H1 (cell line): ENCODE data around the gene PAQR4. TPM values are rescaled to one million over a fixed set of nuclear protein-coding genes. Genes with fewer than 3 reads are reported as not detected.

Source experiments
- CTCF ChIA-PET: fragments of 300-600 bp; sonication (Branson Sonifier 250); formaldehyde crosslinking; loops from one replicate; lab custom pipeline; 2021; ENCODE audit not compliant: partially characterized antibody; lab: Charles Lee
- POLR2A ChIA-PET: fragments of 300-600 bp; sonication (Branson Sonifier 250); formaldehyde crosslinking; loops from one replicate; lab custom pipeline; 2021; ENCODE audit warnings: inconsistent platforms; ENCODE audit not compliant: partially characterized antibody; lab: Charles Lee
- DNase-seq, 2 experiments: peaks; one replicate each; pipeline versions ENCODE4 v3.0.0 to v3.0.0-alpha.2; 2010 to 2022; ENCODE audit warnings: low spot score in 2 of 2, low read depth in 1 of 2, mixed read lengths in 1 of 2
- FAIRE-seq: peaks from 2 replicates; lab custom pipeline; 2011; peaks lifted over from hg19 to GRCh38; lab: Jason Lieb, UNC
- H2AFZ ChIP-seq: 2 replicates; pipeline ENCODE4 v1.8.1; 2012; ENCODE audit warnings: low read length, inconsistent platforms
- H2AK5ac ChIP-seq: 2 replicates; pipeline ENCODE4 v1.6.1; 2013; ENCODE audit warnings: low read depth, low read length
- H2BK120ac ChIP-seq: replicated peaks from 2 replicates; pipeline ENCODE3; 2013; ENCODE audit warnings: low read depth, low read length, inconsistent platforms
- H2BK12ac ChIP-seq: 2 replicates; pipeline ENCODE4 v1.6.1; 2013; ENCODE audit warnings: low read depth, low read length
- H2BK15ac ChIP-seq: 2 replicates; pipeline ENCODE4 v1.6.1; 2013; ENCODE audit warnings: low read length
- H2BK20ac ChIP-seq: 2 replicates; pipeline ENCODE4 v1.6.1; 2013; ENCODE audit warnings: low read length
- H2BK5ac ChIP-seq: 2 replicates; pipeline ENCODE4 v1.6.1; 2013; ENCODE audit warnings: low read depth, low read length
- H3K14ac ChIP-seq: 2 replicates; pipeline ENCODE4 v1.6.1; 2013; ENCODE audit warnings: inconsistent platforms; ENCODE audit not compliant: insufficient read length
- H3K18ac ChIP-seq: 2 replicates; pipeline ENCODE4 v1.6.1; 2013; ENCODE audit warnings: low read length; ENCODE audit errors: extremely low read depth
- H3K23ac ChIP-seq: 2 replicates; pipeline ENCODE4 v1.6.1; 2013; ENCODE audit warnings: inconsistent platforms; ENCODE audit not compliant: insufficient read length
- H3K23me2 ChIP-seq: 2 replicates; pipeline ENCODE4 v1.6.1; 2013; ENCODE audit warnings: low read depth, low read length
- H3K27ac ChIP-seq: 2 replicates; pipeline ENCODE4 v1.6.1; 2011; ENCODE audit warnings: low read depth, low read length, inconsistent platforms
- H3K27me3 ChIP-seq, 4 experiments: replicated peaks in 1 of 4; 1 replicate in 1 of 4; 2 replicates in 3 of 4; pipeline versions ENCODE4 v1.6.1 to v1.8.1; 2011 to 2013; ENCODE audit warnings: low read length in 3 of 4, mild to moderate bottlenecking in 3 of 4, inconsistent platforms in 2 of 4, mixed read lengths in 2 of 4, moderate library complexity in 1 of 4; ENCODE audit not compliant: control insufficient read depth in 3 of 4, insufficient read depth in 3 of 4; ENCODE audit errors: extremely low read depth in 1 of 4
- H3K36me3 ChIP-seq, 4 experiments: 2 replicates each; pipeline versions ENCODE4 v1.6.1 to v1.8.1; 2011 to 2013; ENCODE audit warnings: mild to moderate bottlenecking in 4 of 4, low read length in 3 of 4, moderate library complexity in 2 of 4, control low read depth in 1 of 4, inconsistent platforms in 1 of 4; ENCODE audit not compliant: insufficient read depth in 4 of 4, control insufficient read depth in 2 of 4
- H3K4ac ChIP-seq: replicated peaks from 2 replicates; pipeline ENCODE3; 2013; ENCODE audit warnings: low read length, low read depth, mixed read lengths, inconsistent platforms; ENCODE audit not compliant: insufficient read length
- H3K4me1 ChIP-seq, 4 experiments: replicated peaks in 1 of 4; 1 replicate in 1 of 4; 2 replicates in 3 of 4; pipeline versions ENCODE4 v1.6.1 to v1.8.1; 2011 to 2013; ENCODE audit warnings: low read length in 3 of 4, inconsistent platforms in 2 of 4, mixed read lengths in 1 of 4; ENCODE audit not compliant: insufficient read depth in 4 of 4, control insufficient read depth in 3 of 4
- H3K4me2 ChIP-seq, 2 experiments: 2 replicates each; pipeline versions ENCODE4 v1.6.1 to v1.8.1; 2011 to 2013; ENCODE audit warnings: low read depth in 2 of 2, low read length in 2 of 2, control low read depth in 1 of 2, inconsistent platforms in 1 of 2, mild to moderate bottlenecking in 1 of 2; ENCODE audit not compliant: insufficient read depth in 1 of 2
- H3K4me3 ChIP-seq, 4 experiments: fragments of 200-600, 300-600 bp in 1 of 4; sonication (generic), shearing (Covaris generic), sonication (Bioruptor Twin) in 1 of 4; 2 replicates each; pipeline versions ENCODE4 v1.5.1 to v1.8.1; 2011 to 2016; ENCODE audit warnings: low read length in 4 of 4, low read depth in 3 of 4, control low read depth in 2 of 4, inconsistent platforms in 2 of 4, mild to moderate bottlenecking in 2 of 4, mixed read lengths in 1 of 4, moderate library complexity in 1 of 4; ENCODE audit not compliant: insufficient read depth in 2 of 4; ENCODE audit errors: extremely low read depth in 1 of 4
- H3K56ac ChIP-seq: replicated peaks from 2 replicates; pipeline ENCODE3; 2013; ENCODE audit warnings: low read depth, mild to moderate bottlenecking, mixed read lengths, low read length, inconsistent platforms; ENCODE audit not compliant: insufficient read length
- H3K79me1 ChIP-seq: 2 replicates; pipeline ENCODE4 v1.6.1; 2013; ENCODE audit warnings: low read depth, low read length, control low read depth
- H3K79me2 ChIP-seq, 2 experiments: 2 replicates each; pipeline versions ENCODE4 v1.6.1 to v1.8.1; 2012 to 2013; ENCODE audit warnings: low read length in 2 of 2, mild to moderate bottlenecking in 2 of 2, inconsistent platforms in 1 of 2; ENCODE audit not compliant: insufficient read depth in 2 of 2, control insufficient read depth in 1 of 2
- H3K9ac ChIP-seq, 4 experiments: replicated peaks in 1 of 4; 1 replicate in 1 of 4; 2 replicates in 3 of 4; pipeline versions ENCODE4 v1.6.1 to v1.8.1; 2011 to 2013; ENCODE audit warnings: low read depth in 3 of 4, low read length in 3 of 4, control low read depth in 2 of 4, mild to moderate bottlenecking in 2 of 4, moderate library complexity in 2 of 4, inconsistent platforms in 1 of 4; ENCODE audit errors: extremely low read depth in 1 of 4
- H3K9me3 ChIP-seq, 2 experiments: 2 replicates each; pipeline versions ENCODE4 v1.6.1 to v1.8.1; 2012 to 2013; ENCODE audit warnings: mild to moderate bottlenecking in 2 of 2, moderate library complexity in 2 of 2, control low read depth in 1 of 2, inconsistent platforms in 1 of 2, low read depth in 1 of 2, low read length in 1 of 2, mixed read lengths in 1 of 2; ENCODE audit not compliant: insufficient read depth in 2 of 2
- H4K20me1 ChIP-seq, 2 experiments: replicated peaks in 1 of 2; 2 replicates each; pipeline versions ENCODE3 to v1.8.1; 2011 to 2013; ENCODE audit warnings: inconsistent platforms in 2 of 2, low read length in 2 of 2, mild to moderate bottlenecking in 1 of 2; ENCODE audit not compliant: insufficient read depth in 2 of 2, control insufficient read depth in 1 of 2
- H4K5ac ChIP-seq: 2 replicates; pipeline ENCODE4 v1.6.1; 2013; ENCODE audit warnings: low read length, low read depth, mixed read lengths, inconsistent platforms; ENCODE audit not compliant: insufficient read length
- H4K8ac ChIP-seq: 2 replicates; pipeline ENCODE4 v1.8.0; 2013; ENCODE audit warnings: mild to moderate bottlenecking, moderate library complexity, low read length, inconsistent platforms; ENCODE audit not compliant: insufficient read depth; ENCODE audit errors: extremely low read depth
- H4K91ac ChIP-seq: replicated peaks from 2 replicates; pipeline ENCODE3; 2013; ENCODE audit warnings: low read length, mixed read lengths, inconsistent platforms; ENCODE audit not compliant: insufficient read length
- BACH1 ChIP-seq: IDR thresholded peaks from 2 replicates; pipeline ENCODE4 v1.6.1; 2012; ENCODE audit warnings: low read length, improper control_type of control experiment
- CBX5 ChIP-seq: fragments of 300-800, 300-1000 bp; sonication (generic); IDR thresholded peaks from 2 replicates; pipeline ENCODE4 v1.7.1; 2016; ENCODE audit warnings: antibody characterized with exemption, low read length, low read depth
- CTBP2 ChIP-seq: IDR thresholded peaks from 2 replicates; pipeline ENCODE4 v1.7.0; 2011; ENCODE audit warnings: borderline replicate concordance, mild to moderate bottlenecking, moderate library complexity, mixed read lengths, low read length; ENCODE audit not compliant: insufficient read depth, insufficient read length
- CTCF ChIP-seq, 3 experiments: IDR thresholded peaks; 1 replicate in 2 of 3; 2 replicates in 1 of 3; pipeline versions ENCODE4 v1.5.1 to v1.6.1; 2011; ENCODE audit warnings: low read length in 3 of 3, mild to moderate bottlenecking in 3 of 3, inconsistent platforms in 2 of 3, low read depth in 1 of 3, moderate library complexity in 1 of 3; ENCODE audit not compliant: insufficient read depth in 1 of 3; ENCODE audit errors: control extremely low read depth in 1 of 3
- MAFK ChIP-seq: IDR thresholded peaks from 2 replicates; pipeline ENCODE4 v1.6.1; 2012; ENCODE audit warnings: low read depth, mild to moderate bottlenecking, improper control_type of control experiment, low read length
- POLR2A ChIP-seq, 2 experiments: IDR thresholded peaks; 1 replicate in 1 of 2; 2 replicates in 1 of 2; pipeline ENCODE4 v1.6.1; 2011; ENCODE audit warnings: low read depth in 2 of 2, low read length in 2 of 2, mild to moderate bottlenecking in 2 of 2; ENCODE audit errors: control extremely low read depth in 1 of 2
- SP1 ChIP-seq: IDR thresholded peaks from 2 replicates; pipeline ENCODE4 v1.6.1; 2011; ENCODE audit warnings: low read depth, low read length
- SP2 ChIP-seq: IDR thresholded peaks from 2 replicates; pipeline ENCODE4 v1.6.1; 2012; ENCODE audit warnings: mild to moderate bottlenecking, low read length, inconsistent platforms
- TAF1 ChIP-seq: IDR thresholded peaks from 2 replicates; pipeline ENCODE4 v1.6.1; 2011; ENCODE audit warnings: mild to moderate bottlenecking, low read depth, low read length
- TEAD4 ChIP-seq: IDR thresholded peaks from 2 replicates; pipeline ENCODE4 v1.6.1; 2012; ENCODE audit warnings: low read depth, low read length, inconsistent platforms, mixed read lengths
- USF2 ChIP-seq: IDR thresholded peaks from 2 replicates; pipeline ENCODE4 v1.6.1; 2011; ENCODE audit warnings: low read length, improper control_type of control experiment
- WGBS, 2 experiments: shearing (Covaris generic) in 1 of 2; methylation state at CpG; one replicate each; pipeline versions ENCODE4 v1.1.6 to v1.1.7; 2013 to 2015; ENCODE audit warnings: low lambda C conversion rate in 2 of 2, mixed read lengths in 2 of 2, inconsistent platforms in 1 of 2, low coverage in 1 of 2, missing lambda C conversion rate in 1 of 2; ENCODE audit not compliant: insufficient replicate concordance in 2 of 2, insufficient coverage in 1 of 2, insufficient read length in 1 of 2; ENCODE audit errors: extremely low coverage in 1 of 2, missing lambda C conversion rate in 1 of 2; 5-methylcytosine and 5-hydroxymethylcytosine counted together
- polyA plus RNA-seq, 7 experiments: library from polyadenylated mRNA; depleted of rRNA in 3 of 7; stranded (reverse) in 5 of 7; unstranded in 2 of 7; fragments of >200 nt in 5 of 7; fragments of 200-250 nt in 2 of 7; gene quantifications; 1 replicate in 5 of 7; 2 replicates in 1 of 7; 4 replicates in 1 of 7; pipeline versions ENCODE4 v1.2.1 to v1.2.3, GENCODE V29; 2011 to 2013; ENCODE audit warnings: missing spikeins in 2 of 7, mixed read lengths in 2 of 7
- total RNA-seq: library from RNA; stranded (reverse); fragmentation: NEBNext Ultra II Directional; extraction: Animal tissue kit (Norgen Biotek cat#: 25700); gene quantifications from 2 replicates; pipeline ENCODE4 v1.2.1, GENCODE V29; 2021

The PAQR4 gene
- total and polyA plus RNA-seq, 2 of the 8 experiments (the other 6 are each of a cell fraction or from before 2014, with no cell fraction given): 28.2 to 34.6 TPM

GRCh38 chr16:2934450-2934849, 34.7 kb upstream of the PAQR4 start:
- Histone ChIP-seq H3K18ac (no peak overlapping the region), H2BK12ac (no peak overlapping the region), H3K23ac (no peak overlapping the region), H3K4me3 (no peak overlapping the region), H2BK5ac (no peak overlapping the region), H3K9me3 (no peaks in the 10 kb centered on the region), H3K4me2 (no peak overlapping the region), H2BK120ac (no peak overlapping the region), H4K5ac (no peak overlapping the region), H4K8ac (no peak overlapping the region), H3K27me3 (no peaks in the 10 kb centered on the region), H2AK5ac (no peak overlapping the region), H4K91ac (no peak overlapping the region), H3K27ac (no peak overlapping the region), H3K79me1 (no peaks in the 10 kb centered on the region; the same call in 1 of the 2 replicates), H3K14ac (no peak overlapping the region), H3K4me1 (no peaks in the 10 kb centered on the region; a peak in 1 of 7 replicates), H3K79me2 (no peaks in the 10 kb centered on the region), H2AFZ (no peak overlapping the region), H4K20me1 (no peaks in the 10 kb centered on the region), H3K56ac (no peak overlapping the region), H3K36me3 (peaks cover 0 to 13% (median 2%) of the 10 kb centered on the region in 4 experiments; a peak in 2 of 8 replicates), H3K9ac (no peak overlapping the region), H3K4ac (no peak overlapping the region), H3K23me2 (no peaks in the 10 kb centered on the region), H2BK20ac (no peak overlapping the region), H2BK15ac (no peak overlapping the region)
- CTCF ChIA-PET: interaction anchor here (0.6 to 3.1 kb wide), 4 partner anchors 21 to 64 kb away, joined by 3 to 9 read pairs (median 4); no protein-coding TSS in a partner anchor
- FAIRE-seq (no peak), DNase-seq (no peak)
- WGBS, 2 experiments: 96% methylated on average over 15 of the region's 15 CpGs; no CpG with 5 or more reads in 1 of the 2 experiments
- POLR2A ChIA-PET: interaction anchor here (0.9 to 1.6 kb wide), 2 partner anchors 12 to 13 kb away, joined by 3 to 7 read pairs; no protein-coding TSS in a partner anchor
- TF ChIP-seq CTCF (IDR thresholded peaks at IDR 0.05; ENCODE audit: control extremely low read depth in 1 of 3, insufficient read depth in 1 of 3, low read depth in 1 of 3, low read length in 3 of 3) (no peak), POLR2A (IDR thresholded peaks at IDR 0.05; ENCODE audit: control extremely low read depth in 1 of 2, low read depth in 2 of 2, low read length in 2 of 2) (no peak), MAFK (no peak), USF2 (no peak), BACH1 (no peak), SP2 (no peak), SP1 (no peak), CTBP2 (no peak), TAF1 (no peak), CBX5 (no peak), TEAD4 (no peak)
